Measurements from ENCODE around the gene COLEC11. TPM values are rescaled to one million over a fixed set of nuclear protein-coding genes. Genes with fewer than 3 reads are reported as not detected.

The COLEC11 gene
- total and polyA plus RNA-seq, 2 donors (not counting 1 experiment from before 2014, with no cell fraction given) = not detected

DNA sequence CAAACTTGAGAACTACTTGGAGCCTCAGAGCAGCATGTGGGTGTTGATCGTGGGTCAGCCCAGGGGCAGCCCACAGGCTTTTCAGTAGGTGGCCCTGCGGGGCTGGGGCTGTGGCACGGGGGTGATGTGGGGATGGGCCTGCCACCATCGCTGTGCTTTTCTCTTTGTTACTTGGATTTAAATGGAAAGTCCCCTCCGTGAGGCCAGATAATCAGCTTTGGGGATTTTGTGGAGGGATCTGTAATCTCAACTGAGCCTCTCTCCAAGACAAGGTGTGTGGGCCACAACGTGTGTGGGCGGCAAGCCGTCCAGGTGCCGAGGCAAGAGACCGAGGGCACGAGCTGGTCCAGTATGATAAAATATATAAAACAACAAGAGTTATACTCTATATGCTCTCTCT, 16.7 kb downstream of the COLEC11 start:
- peaks cover 0 to 5% (median 0%) of the 10 kb centered on the region in 4 experiments for H3K27me3 ChIP-seq (replicated peaks in 1 of 4; ENCODE audit: control extremely low read depth in 1 of 4, control insufficient read depth in 3 of 4, insufficient read depth in 4 of 4, low read length in 3 of 4)
- TF ChIP-seq EZH2 (IDR thresholded peaks at IDR 0.05; ENCODE audit: borderline replicate concordance, insufficient read depth, low read depth, low read length, poor library complexity, severe bottlenecking) = no peak
- TF ChIP-seq CTCF (IDR thresholded peaks at IDR 0.05) = no peak
- no peak for ATAC-seq (ENCODE audit: low read depth)
- intact Hi-C loops (cut with micrococcal nuclease) = no loop called here
- H3K4me2 ChIP-seq (replicated peaks; ENCODE audit: low read depth, low read length, poor library complexity, severe bottlenecking) = no peak overlapping the region
- H3K4me1 ChIP-seq (ENCODE audit: control insufficient read depth in 2 of 2, insufficient read depth in 2 of 2, low read length in 2 of 2) = no peaks in the 10 kb centered on the region
- H3K9ac ChIP-seq (ENCODE audit: low read length) = no peak overlapping the region
- POLR2A ChIA-PET = no interaction called here
- H3K9me3 ChIP-seq (ENCODE audit: control extremely low read depth in 1 of 3, control insufficient read depth in 2 of 3, insufficient read depth in 1 of 3, low read length in 2 of 3) = peaks cover 0 to 33% (median 0%) of the 10 kb centered on the region in 3 donors
- no peaks in the 10 kb centered on the region for H3K79me2 ChIP-seq (ENCODE audit: control insufficient read depth, insufficient read depth, low read length)
- 72% methylated on average over 3 of the region's 11 CpGs for WGBS (ENCODE audit: insufficient coverage)
- no peak for DNase-seq
- H2AFZ ChIP-seq (ENCODE audit: insufficient read depth, low read depth, low read length, poor library complexity, severe bottlenecking) = no peak overlapping the region
- Mint-ChIP-seq H3K4me3 (no peak overlapping the region), H3K4me1 (peaks cover 4% of the 10 kb centered on the region), H3K27ac (no peak overlapping the region), H3K27me3 (peaks cover 4% of the 10 kb centered on the region), H3K9me3 (ENCODE audit: insufficient read depth) (peaks cover 3% of the 10 kb centered on the region)
- CTCF ChIA-PET = no interaction called here
- H4K20me1 ChIP-seq (ENCODE audit: control insufficient read depth, insufficient read depth, low read length, poor library complexity, severe bottlenecking) = no peaks in the 10 kb centered on the region
- H3K27ac ChIP-seq (ENCODE audit: low read length in 2 of 2) = no peak overlapping the region
- no peak overlapping the region for H3K4me3 ChIP-seq (ENCODE audit: control extremely low read depth in 1 of 5, extremely low read depth in 1 of 5, insufficient read depth in 1 of 5, low read depth in 2 of 5, low read length in 4 of 5)
- no peaks in the 10 kb centered on the region for H3K36me3 ChIP-seq (replicated peaks in 1 of 2; ENCODE audit: control extremely low read depth in 1 of 2, control insufficient read depth in 1 of 2, extremely low read depth in 1 of 2, insufficient read depth in 2 of 2, low read length in 1 of 2)

DNA sequence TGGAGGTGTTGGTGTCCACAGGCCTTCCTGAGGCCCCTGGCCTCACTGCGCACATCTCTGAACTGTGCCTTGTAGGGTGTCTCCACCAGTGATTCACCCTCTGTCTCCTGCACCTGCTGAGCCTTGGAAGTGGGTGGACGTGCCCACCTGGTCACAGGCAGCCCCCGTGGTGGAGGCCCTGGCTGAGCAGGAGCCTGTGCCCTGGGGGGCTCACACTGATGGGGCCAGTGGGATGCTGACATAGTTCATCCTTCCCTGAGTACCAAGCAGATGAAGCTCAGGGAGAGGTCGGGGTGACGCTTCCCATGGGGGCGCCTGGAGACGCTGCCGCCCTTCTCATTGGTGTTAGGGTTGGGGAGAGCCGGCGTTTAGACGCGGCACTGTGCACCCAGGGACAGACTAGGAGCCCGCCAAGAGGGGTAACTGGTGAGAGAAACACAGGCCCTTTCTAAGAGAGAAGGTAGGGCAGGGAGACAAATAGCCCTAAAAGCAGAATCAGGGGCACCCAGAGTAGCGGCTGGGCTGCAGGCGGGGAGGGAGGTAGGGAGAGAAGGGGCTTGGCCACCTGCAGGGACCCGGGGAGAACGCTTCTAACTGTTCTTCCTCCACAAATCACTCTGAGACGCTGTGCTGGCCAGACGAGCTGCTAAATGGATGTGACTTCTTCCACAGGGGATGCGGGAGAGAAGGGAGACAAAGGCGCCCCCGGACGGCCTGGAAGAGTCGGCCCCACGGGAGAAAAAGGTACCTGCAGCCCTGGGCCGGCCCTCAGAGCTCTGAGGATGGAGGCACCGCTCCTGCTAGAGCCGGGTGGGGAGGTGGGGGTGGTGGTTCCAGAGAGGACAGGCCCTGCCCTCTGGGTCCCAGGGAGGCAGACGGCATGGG, 18.0 kb downstream of the COLEC11 start:
- no peak overlapping the region for H3K27ac Mint-ChIP-seq
- H3K36me3 ChIP-seq (replicated peaks in 1 of 2; ENCODE audit: control extremely low read depth in 1 of 2, control insufficient read depth in 1 of 2, extremely low read depth in 1 of 2, insufficient read depth in 2 of 2, low read length in 1 of 2) = no peaks in the 10 kb centered on the region
- no peak overlapping the region for H2AFZ ChIP-seq (ENCODE audit: insufficient read depth, low read depth, low read length, poor library complexity, severe bottlenecking)
- peaks cover 4% of the 10 kb centered on the region for H3K27me3 Mint-ChIP-seq
- POLR2A ChIA-PET = no interaction called here
- H3K4me3 Mint-ChIP-seq = no peak overlapping the region
- no peaks in the 10 kb centered on the region for H4K20me1 ChIP-seq (ENCODE audit: control insufficient read depth, insufficient read depth, low read length, poor library complexity, severe bottlenecking)
- H3K9ac ChIP-seq (ENCODE audit: low read length) = no peak overlapping the region
- intact Hi-C loops (cut with micrococcal nuclease) = no loop called here
- H3K4me1 Mint-ChIP-seq = peaks cover 4% of the 10 kb centered on the region
- no peak overlapping the region for H3K4me2 ChIP-seq (replicated peaks; ENCODE audit: low read depth, low read length, poor library complexity, severe bottlenecking)
- no peak for ATAC-seq (ENCODE audit: low read depth)
- no peak overlapping the region for H3K4me3 ChIP-seq (ENCODE audit: control extremely low read depth in 1 of 5, extremely low read depth in 1 of 5, insufficient read depth in 1 of 5, low read depth in 2 of 5, low read length in 4 of 5)
- TF ChIP-seq EZH2 (IDR thresholded peaks at IDR 0.05; ENCODE audit: borderline replicate concordance, insufficient read depth, low read depth, low read length, poor library complexity, severe bottlenecking) = no peak
- TF ChIP-seq CTCF (IDR thresholded peaks at IDR 0.05) = no peak
- no peaks in the 10 kb centered on the region for H3K4me1 ChIP-seq (ENCODE audit: control insufficient read depth in 2 of 2, insufficient read depth in 2 of 2, low read length in 2 of 2)
- H3K9me3 Mint-ChIP-seq (ENCODE audit: insufficient read depth) = peaks cover 5% of the 10 kb centered on the region
- H3K27ac ChIP-seq (ENCODE audit: low read length in 2 of 2) = no peak overlapping the region
- WGBS (ENCODE audit: insufficient coverage) = 92% methylated on average over 25 of the region's 29 CpGs
- CTCF ChIA-PET = no interaction called here
- no peak for DNase-seq
- H3K9me3 ChIP-seq (ENCODE audit: control extremely low read depth in 1 of 3, control insufficient read depth in 2 of 3, insufficient read depth in 1 of 3, low read length in 2 of 3) = peaks cover 0 to 34% (median 0%) of the 10 kb centered on the region in 3 donors
- H3K79me2 ChIP-seq (ENCODE audit: control insufficient read depth, insufficient read depth, low read length) = no peaks in the 10 kb centered on the region
- peaks cover 0 to 5% (median 0%) of the 10 kb centered on the region in 4 experiments for H3K27me3 ChIP-seq (replicated peaks in 1 of 4; ENCODE audit: control extremely low read depth in 1 of 4, control insufficient read depth in 3 of 4, insufficient read depth in 4 of 4, low read length in 3 of 4)

Measured in B cell (primary cell).